ENCODE results near the gene ULK4.

The ULK4 gene

GRCh38 chr3:41205591-41205990 is 756.3 kb downstream of the ULK4 start:
- no peak for DNase-seq

- DNase-seq, result no peak
Measured at GRCh38 chr3:41204369-41204768, 757.5 kb downstream of the ULK4 start.

GRCh38 chr3:41202834-41203345 is 759.0 kb downstream of the ULK4 start:
- DNase-seq, result peak; percentile 25 to 37

- no peak for DNase-seq
Measured at GRCh38 chr3:41202075-41202833, 759.6 kb downstream of the ULK4 start.

- peak; percentile 63 to 68 for DNase-seq
Measured at GRCh38 chr3:41200669-41201021, 761.3 kb downstream of the ULK4 start.

GRCh38 chr3:41199866-41200668 is 761.8 kb downstream of the ULK4 start:
- DNase-seq, result peak; percentile 22 to 43

- peak; percentile 93 to 95 for DNase-seq
Measured at GRCh38 chr3:41198950-41199865, 762.7 kb downstream of the ULK4 start, which contains the start of gene CTNNB1. TSS of gene CTNNB1 (plus strand) at chr3:41199505. CDS start at chr3:41224069, 24,564 bp downstream.

GRCh38 chr3:41198526-41198925 is 763.4 kb downstream of the ULK4 start:
- peak in 1 of 2 donors; percentile 24 for DNase-seq

GRCh38 chr3:41198046-41198445 is 763.9 kb downstream of the ULK4 start:
- DNase-seq, result no peak
